Natural killer cell (primary cell): ENCODE data around the gene DGCR2. TPM values are rescaled to one million over a fixed set of nuclear protein-coding genes. Genes with fewer than 3 reads are reported as not detected.
"Not testable (repeated sequence)": the region's sequence is repeated elsewhere in the genome, so short reads cannot be mapped to it uniquely, and the experiment has no call there.

Experiments used
- ATAC-seq, 3 donors: fragments of 150-1000 bp in 2 of 3; fragments of 200-7000 bp in 1 of 3; cut with Tn5 transposase; 1 replicate in 1 of 3; 2 replicates in 2 of 3; pipeline ENCODE4 v1.10.0; 2021; ENCODE audit warnings: mild to moderate bottlenecking in 2 of 3, moderate library complexity in 2 of 3
- DNase-seq, 2 donors: peaks; one replicate each; pipeline versions ENCODE4 v3.0.0 to v3.0.0-alpha.2; 2013 to 2021; ENCODE audit warnings: mixed read lengths in 1 of 2
- H3K27ac ChIP-seq: one replicate; pipeline ENCODE4 v1.5.1; 2013; ENCODE audit warnings: mild to moderate bottlenecking, low read length
- H3K27me3 ChIP-seq: one replicate; pipeline ENCODE4 v1.6.1; 2013; ENCODE audit warnings: low read length; ENCODE audit not compliant: control insufficient read depth, insufficient read depth
- H3K36me3 ChIP-seq: one replicate; pipeline ENCODE4 v1.6.1; 2013; ENCODE audit warnings: low read length; ENCODE audit not compliant: control insufficient read depth, insufficient read depth
- H3K4me1 ChIP-seq: one replicate; pipeline ENCODE4 v1.6.1; 2013; ENCODE audit warnings: low read length; ENCODE audit not compliant: control insufficient read depth, insufficient read depth
- H3K4me3 ChIP-seq: one replicate; pipeline ENCODE4 v1.5.1; 2013; ENCODE audit warnings: low read length
- H3K9me3 ChIP-seq: one replicate; pipeline ENCODE4 v1.6.1; 2013; ENCODE audit warnings: low read length; ENCODE audit not compliant: control insufficient read depth, insufficient read depth
- H3K27ac Mint-ChIP-seq, 2 donors: one replicate each; pipeline ENCODE4 v1.8.0; 2022; ENCODE audit warnings: mild to moderate bottlenecking in 2 of 2, mixed read lengths in 2 of 2, moderate library complexity in 1 of 2
- H3K27me3 Mint-ChIP-seq, 2 donors: one replicate each; pipeline ENCODE4 v1.8.0; 2022; ENCODE audit warnings: low read depth in 2 of 2, mixed read lengths in 2 of 2
- H3K36me3 Mint-ChIP-seq: one replicate; pipeline ENCODE4 v1.8.0; 2022; ENCODE audit warnings: mixed read lengths
- H3K4me1 Mint-ChIP-seq, 2 donors: one replicate each; pipeline ENCODE4 v1.8.0; 2022; ENCODE audit warnings: mixed read lengths in 2 of 2
- H3K4me3 Mint-ChIP-seq: one replicate; pipeline ENCODE4 v1.8.0; 2022; ENCODE audit warnings: mild to moderate bottlenecking, moderate library complexity, mixed read lengths
- H3K9me3 Mint-ChIP-seq, 2 donors: one replicate each; pipeline ENCODE4 v1.8.0; 2022; ENCODE audit warnings: mixed read lengths in 2 of 2
- CTCF ChIP-seq: fragments of 200-600 bp; IDR thresholded peaks from one replicate; pipeline ENCODE4 v1.8.0; 2022; ENCODE audit warnings: antibody characterized with exemption
- WGBS: methylation state at CpG from one replicate; pipeline ENCODE4 v1.1.7; 2013; ENCODE audit warnings: missing lambda C conversion rate; ENCODE audit not compliant: insufficient coverage; 5-methylcytosine and 5-hydroxymethylcytosine counted together
- intact Hi-C: fragments of 100-400 bp; cut with micrococcal nuclease; formaldehyde crosslinking; loops from one replicate; pipeline ENCODE4 v1.14.2; 2022
- total RNA-seq, 4 donors: library from RNA; stranded (reverse); fragments of 120-200 nt in 1 of 4; gene quantifications; one replicate each; pipeline versions ENCODE4 v1.2.3 to v1.2.4, GENCODE V29; 2013 to 2022

DGCR2 gene
- total RNA-seq, 3 donors from 2014 or later (not counting 1 experiment from before 2014, with no cell fraction given), result 27.5 to 44.1 (median 41.3) TPM

GRCh38 chr22:19036523-19037273 is 85.5 kb downstream of the DGCR2 start:
- peaks cover 37% of the 10 kb centered on the region for H3K36me3 ChIP-seq
- 94% methylated on average over 17 of the region's 17 CpGs for WGBS
- intact Hi-C loops, result no loop called here

GRCh38 chr22:19036229-19036522 is 86.0 kb downstream of the DGCR2 start:
- intact Hi-C loops, result no loop called here
- DNase-seq, result no peak
- H3K27ac ChIP-seq, result no peak overlapping the region
- no peaks in the 10 kb centered on the region for H3K4me1 ChIP-seq
- 84% methylated on average over 4 of the region's 4 CpGs for WGBS
- H3K27me3 ChIP-seq, result no peaks in the 10 kb centered on the region
- H3K4me3 Mint-ChIP-seq, result no peak overlapping the region
- H3K27ac Mint-ChIP-seq, result no peak overlapping the region
- no peaks in the 10 kb centered on the region for H3K9me3 Mint-ChIP-seq
- H3K36me3 Mint-ChIP-seq, result peaks cover 8% of the 10 kb centered on the region
- no peaks in the 10 kb centered on the region for H3K9me3 ChIP-seq
- ATAC-seq, result no peak
- H3K4me1 Mint-ChIP-seq, result peaks cover 0 to 5% of the 10 kb centered on the region in 2 donors
- TF ChIP-seq CTCF, result no peak
- peaks cover 32% of the 10 kb centered on the region for H3K36me3 ChIP-seq
- no peaks in the 10 kb centered on the region for H3K27me3 Mint-ChIP-seq
- no peak overlapping the region for H3K4me3 ChIP-seq

More at GRCh38 chr22:19036523-19037273, 85.5 kb downstream of the DGCR2 start:
- H3K9me3 Mint-ChIP-seq, result no peaks in the 10 kb centered on the region
- Histone ChIP-seq H3K9me3 (no peaks in the 10 kb centered on the region), H3K27ac (no peak overlapping the region), H3K4me3 (no peak overlapping the region), H3K4me1 (no peaks in the 10 kb centered on the region), H3K27me3 (no peaks in the 10 kb centered on the region)
- H3K27ac Mint-ChIP-seq, result peak overlapping the region in 1 of 2 donors; percentile 4
- H3K36me3 Mint-ChIP-seq, result peaks cover 8% of the 10 kb centered on the region
- DNase-seq (no peak), ATAC-seq (no peak)
- H3K4me1 Mint-ChIP-seq, result peaks cover 0 to 5% of the 10 kb centered on the region in 2 donors
- no peak overlapping the region for H3K4me3 Mint-ChIP-seq
- no peak for TF ChIP-seq CTCF
- H3K27me3 Mint-ChIP-seq, result no peaks in the 10 kb centered on the region

GRCh38 chr22:19035474-19036228 is 86.6 kb downstream of the DGCR2 start:
- WGBS, result 56% methylated on average over 14 of the region's 14 CpGs
- H3K36me3 Mint-ChIP-seq, result peaks cover 8% of the 10 kb centered on the region
- Histone ChIP-seq H3K27ac (no peak overlapping the region), H3K4me3 (no peak overlapping the region), H3K9me3 (no peaks in the 10 kb centered on the region), H3K27me3 (no peaks in the 10 kb centered on the region), H3K4me1 (no peaks in the 10 kb centered on the region), H3K36me3 (peaks cover 27% of the 10 kb centered on the region)
- H3K4me1 Mint-ChIP-seq, result peaks cover 0 to 5% of the 10 kb centered on the region in 2 donors
- ATAC-seq, result peak in 1 of 3 donors; percentile 44
- no peaks in the 10 kb centered on the region for H3K9me3 Mint-ChIP-seq
- no peak overlapping the region for H3K27ac Mint-ChIP-seq
- DNase-seq, result no peak
- H3K27me3 Mint-ChIP-seq, result peaks cover 0 to 3% of the 10 kb centered on the region in 2 donors
- intact Hi-C loops, result no loop called here
- TF ChIP-seq CTCF, result no peak
- H3K4me3 Mint-ChIP-seq, result no peak overlapping the region

- intact Hi-C loops, H3K4me1 Mint-ChIP-seq, H3K27ac ChIP-seq, ATAC-seq, H3K4me3 ChIP-seq, H3K27me3 ChIP-seq, H3K36me3 Mint-ChIP-seq, H3K4me3 Mint-ChIP-seq, DNase-seq, H3K27ac Mint-ChIP-seq, H3K27me3 Mint-ChIP-seq, H3K9me3 ChIP-seq, H3K9me3 Mint-ChIP-seq, H3K4me1 ChIP-seq: not testable (repeated sequence)
- H3K36me3 ChIP-seq, result peaks cover 23% of the 10 kb centered on the region
- 20% methylated on average over 2 of the region's 6 CpGs for WGBS
These were observed 87.1 kb downstream of the DGCR2 start for GRCh38 chr22:19035126-19035473.

GRCh38 chr22:19034724-19035120 is 87.5 kb downstream of the DGCR2 start:
- intact Hi-C loops, result not testable (repeated sequence)
- 79% methylated on average over 7 of the region's 12 CpGs for WGBS

More at GRCh38 chr22:19034724-19035120, 87.5 kb downstream of the DGCR2 start:
- H3K4me3 ChIP-seq, ATAC-seq, H3K36me3 Mint-ChIP-seq, H3K4me1 ChIP-seq, H3K4me3 Mint-ChIP-seq, H3K4me1 Mint-ChIP-seq, DNase-seq, H3K9me3 Mint-ChIP-seq, H3K27me3 ChIP-seq, H3K9me3 ChIP-seq, H3K27me3 Mint-ChIP-seq, H3K27ac ChIP-seq: not testable (repeated sequence)
- peak overlapping the region in 1 of 2 donors; percentile 18 for H3K27ac Mint-ChIP-seq
- peaks cover 21% of the 10 kb centered on the region for H3K36me3 ChIP-seq
